Measurements from ENCODE around the gene SLC16A11.
A peak's percentile ranks its signal among the peaks of the same experiment; 100 is the strongest.

SLC16A11 gene

GRCh38 chr17:7002288-7003047, 41.4 kb downstream of the SLC16A11 start:
- TF ChIP-seq CTCF (conservative IDR thresholded peaks at IDR 0.05; ENCODE audit: low read depth, low read length), result no peak
- no peak overlapping the region for H3K4me3 ChIP-seq (ENCODE audit: low read length)
- DNase-seq (ENCODE audit: low read depth), result no peak

- no peak for DNase-seq (ENCODE audit: low read depth)
- TF ChIP-seq CTCF (conservative IDR thresholded peaks at IDR 0.05; ENCODE audit: low read depth, low read length), result peak; percentile 71
- no peak overlapping the region for H3K4me3 ChIP-seq (ENCODE audit: low read length)
Measured at GRCh38 chr17:7001318-7001961, 42.5 kb downstream of the SLC16A11 start.

- no peak for TF ChIP-seq CTCF (conservative IDR thresholded peaks at IDR 0.05; ENCODE audit: low read depth, low read length)
- DNase-seq (ENCODE audit: low read depth), result no peak
- no peak overlapping the region for H3K4me3 ChIP-seq (ENCODE audit: low read length)
Measured at GRCh38 chr17:6998855-6999508, 44.9 kb downstream of the SLC16A11 start.

GRCh38 chr17:6997171-6997570, 46.7 kb downstream of the SLC16A11 start:
- H3K4me3 ChIP-seq (ENCODE audit: low read length), result no peak overlapping the region
- TF ChIP-seq CTCF (conservative IDR thresholded peaks at IDR 0.05; ENCODE audit: low read depth, low read length), result no peak
- DNase-seq (ENCODE audit: low read depth), result no peak

GRCh38 chr17:6996256-6997011, 47.5 kb downstream of the SLC16A11 start:
- TF ChIP-seq CTCF (conservative IDR thresholded peaks at IDR 0.05; ENCODE audit: low read depth, low read length), result no peak
- DNase-seq (ENCODE audit: low read depth), result no peak
- H3K4me3 ChIP-seq (ENCODE audit: low read length), result no peak overlapping the region

GRCh38 chr17:6995500-6996255, 48.2 kb downstream of the SLC16A11 start, which contains the start of gene ALOX12:
Gene ALOX12, plus strand, starts transcription at chr17:6996049. Its CDS starts 69 bp downstream, at chr17:6996118.
- peak within 1 kb of the TSS; percentile 31 for H3K4me3 ChIP-seq (ENCODE audit: low read length)
- no peak for TF ChIP-seq CTCF (conservative IDR thresholded peaks at IDR 0.05; ENCODE audit: low read depth, low read length)
- no peak for DNase-seq (ENCODE audit: low read depth)
